HG02852 (cell line): Measurements from ENCODE around the gene POLE.
A peak's percentile ranks its signal among the peaks of the same experiment; 100 is the strongest.

ENCODE experiments used
- ATAC-seq: cut with Tn5 transposase; IDR thresholded peaks from one replicate; pipeline ENCODE4 v1.9.1; 2021; ENCODE audit warnings: mild to moderate bottlenecking, moderate library complexity; ENCODE audit not compliant: unreplicated experiment

The POLE gene

DNA sequence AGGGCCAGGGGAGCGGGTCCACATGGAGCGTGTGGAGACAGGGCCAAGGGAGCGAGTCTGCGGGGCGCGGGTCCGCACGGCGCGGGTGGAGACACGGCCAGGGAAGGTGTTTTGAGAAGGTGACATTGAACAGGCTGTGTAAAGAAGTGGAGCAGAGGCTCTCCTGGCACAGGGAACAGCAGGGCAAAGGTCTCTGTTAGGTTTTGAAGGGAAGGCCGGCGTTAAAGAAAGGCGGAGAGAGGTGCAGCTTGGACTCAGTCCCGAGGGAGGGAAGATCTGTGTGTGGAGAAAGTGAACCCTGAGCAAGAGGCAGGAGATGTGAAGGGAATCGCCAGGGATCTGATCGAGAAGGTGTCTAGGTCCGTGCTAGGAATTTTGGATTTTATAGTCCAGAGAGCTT, 2.1 kb upstream of the POLE start:
- ATAC-seq = no peak

- ATAC-seq = peak; percentile 14
Measured at GRCh38 chr12:132686825-132687210, 324 bp downstream of the POLE start.

GRCh38 chr12:132685400-132685799, 1.7 kb downstream of the POLE start:
- no peak for ATAC-seq

DNA sequence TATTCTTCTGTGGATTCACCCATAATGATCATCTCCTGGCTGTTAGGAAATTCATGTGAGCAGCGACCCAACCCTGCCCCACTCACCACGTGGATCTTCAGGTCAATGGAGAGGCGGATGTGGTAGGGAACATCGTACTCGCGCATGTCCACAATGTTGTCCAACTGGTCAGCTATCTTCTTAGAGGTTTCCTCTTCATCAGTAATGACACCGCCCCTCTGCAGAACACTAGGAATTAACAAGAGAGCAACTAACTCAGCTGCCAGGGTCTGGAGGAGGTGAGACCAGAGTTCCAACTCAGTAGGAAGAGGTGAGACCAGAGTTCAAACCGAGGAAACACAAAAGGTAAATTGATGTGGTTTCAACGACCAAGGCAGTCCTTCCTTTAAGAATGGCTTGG, 9.7 kb downstream of the POLE start:
- no peak for ATAC-seq

GRCh38 chr12:132675757-132676432, 11.2 kb downstream of the POLE start:
- no peak for ATAC-seq

DNA sequence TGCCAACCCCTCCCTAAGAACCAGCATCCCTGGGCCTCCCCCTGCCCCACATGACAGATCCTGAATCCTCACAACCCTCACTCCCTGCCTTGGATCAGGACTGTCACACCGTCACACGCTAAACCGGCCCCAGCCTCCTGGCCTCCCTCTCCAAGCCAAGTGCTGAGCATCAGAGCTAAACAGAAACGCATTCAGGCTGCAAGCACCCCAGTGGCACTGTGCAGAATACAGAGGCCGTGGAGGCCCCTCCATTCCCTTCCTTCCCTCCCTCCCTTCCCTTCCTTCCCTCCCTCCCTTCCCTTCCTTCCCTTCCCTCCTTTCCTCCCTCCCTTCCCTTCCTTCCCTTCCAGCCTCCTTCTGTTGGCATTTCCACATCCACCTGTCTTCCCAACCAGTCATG, 12.6 kb downstream of the POLE start:
- ATAC-seq = no peak

- no peak for ATAC-seq
Measured at GRCh38 chr12:132673288-132674179, 13.6 kb downstream of the POLE start.

- no peak for ATAC-seq
Measured at GRCh38 chr12:132672678-132673077, 14.5 kb downstream of the POLE start.

- no peak for ATAC-seq
Measured at GRCh38 chr12:132672116-132672515, 15.0 kb downstream of the POLE start.

DNA sequence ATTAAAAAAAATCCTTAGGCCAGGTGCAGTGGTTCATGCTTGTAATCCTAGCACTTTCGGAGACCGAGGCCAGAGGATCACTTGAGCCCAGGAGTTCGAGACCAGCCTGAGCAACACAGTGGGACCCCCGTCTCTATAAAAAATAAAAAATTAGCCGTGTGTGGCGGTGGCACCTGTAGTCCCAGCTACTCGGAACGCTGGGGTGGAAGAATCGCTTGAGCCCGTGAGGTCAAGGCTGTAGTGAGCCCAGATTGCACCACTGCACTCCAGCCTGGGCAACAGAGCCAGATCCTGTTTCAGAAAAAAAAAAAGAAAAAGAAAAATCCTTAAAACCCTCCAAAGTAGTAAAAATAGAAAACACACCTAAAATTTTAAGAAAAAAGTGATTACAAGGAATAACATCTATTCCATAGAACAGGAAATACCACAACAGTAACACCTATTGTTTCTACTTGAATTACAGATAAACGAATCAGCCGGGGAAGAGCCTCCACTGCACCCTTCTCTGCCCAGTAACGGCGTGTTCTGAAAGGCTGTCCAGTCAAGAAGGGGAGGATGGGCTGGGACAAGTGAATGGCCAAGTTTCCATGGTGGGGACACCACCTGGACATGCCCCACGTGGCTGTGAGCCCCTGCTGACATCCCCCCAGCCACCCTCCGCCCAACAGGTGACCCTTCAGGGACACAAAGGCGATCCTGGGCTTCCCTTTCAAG, 17.8 kb downstream of the POLE start:
- no peak for ATAC-seq

DNA sequence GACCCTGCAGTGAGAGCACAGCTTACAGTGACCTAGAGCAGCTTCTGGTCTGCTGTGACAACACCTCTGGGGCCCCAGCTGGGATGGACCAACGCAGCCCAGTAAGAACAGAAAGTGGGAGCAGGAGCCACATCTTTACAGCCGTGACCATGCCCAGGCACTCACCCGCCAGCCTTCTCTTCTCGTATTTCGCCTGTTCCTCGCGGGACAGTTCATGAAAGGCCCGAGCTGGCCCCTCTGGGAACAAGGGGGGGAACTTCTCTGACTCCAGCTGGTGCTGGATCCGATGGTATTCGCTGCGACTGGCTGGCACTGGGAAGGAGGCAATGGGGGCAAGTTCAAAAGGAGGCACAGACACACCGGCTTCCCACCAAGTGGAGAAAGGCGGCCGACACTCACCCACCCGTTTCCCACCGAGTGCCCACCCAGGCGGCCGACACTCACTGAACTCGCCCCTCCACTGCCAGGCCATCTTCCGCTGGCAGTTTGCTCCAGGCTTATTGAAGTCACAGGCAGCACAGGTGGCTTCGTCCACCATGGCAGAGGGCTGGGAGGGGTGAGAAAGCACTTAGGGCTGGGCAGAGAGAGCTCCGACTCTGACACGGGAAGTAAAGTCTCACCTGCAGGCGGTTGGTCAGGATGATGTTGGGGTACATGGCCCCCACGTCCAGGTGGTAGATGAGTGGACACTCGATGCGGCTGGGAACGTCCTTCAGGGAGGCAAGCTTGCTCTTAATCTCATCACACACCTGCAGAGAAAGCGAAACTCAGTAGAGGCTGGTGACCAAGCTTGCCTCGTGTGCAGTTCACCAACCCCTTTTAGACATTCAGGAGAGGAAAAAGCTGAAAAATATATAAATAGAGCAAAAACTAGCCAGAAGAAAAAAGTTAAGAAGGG, 18.7 kb downstream of the POLE start:
- no peak for ATAC-seq

GRCh38 chr12:132665794-132666193, 21.3 kb downstream of the POLE start:
- no peak for ATAC-seq

GRCh38 chr12:132665149-132665491, 22.0 kb downstream of the POLE start:
- ATAC-seq = no peak

DNA sequence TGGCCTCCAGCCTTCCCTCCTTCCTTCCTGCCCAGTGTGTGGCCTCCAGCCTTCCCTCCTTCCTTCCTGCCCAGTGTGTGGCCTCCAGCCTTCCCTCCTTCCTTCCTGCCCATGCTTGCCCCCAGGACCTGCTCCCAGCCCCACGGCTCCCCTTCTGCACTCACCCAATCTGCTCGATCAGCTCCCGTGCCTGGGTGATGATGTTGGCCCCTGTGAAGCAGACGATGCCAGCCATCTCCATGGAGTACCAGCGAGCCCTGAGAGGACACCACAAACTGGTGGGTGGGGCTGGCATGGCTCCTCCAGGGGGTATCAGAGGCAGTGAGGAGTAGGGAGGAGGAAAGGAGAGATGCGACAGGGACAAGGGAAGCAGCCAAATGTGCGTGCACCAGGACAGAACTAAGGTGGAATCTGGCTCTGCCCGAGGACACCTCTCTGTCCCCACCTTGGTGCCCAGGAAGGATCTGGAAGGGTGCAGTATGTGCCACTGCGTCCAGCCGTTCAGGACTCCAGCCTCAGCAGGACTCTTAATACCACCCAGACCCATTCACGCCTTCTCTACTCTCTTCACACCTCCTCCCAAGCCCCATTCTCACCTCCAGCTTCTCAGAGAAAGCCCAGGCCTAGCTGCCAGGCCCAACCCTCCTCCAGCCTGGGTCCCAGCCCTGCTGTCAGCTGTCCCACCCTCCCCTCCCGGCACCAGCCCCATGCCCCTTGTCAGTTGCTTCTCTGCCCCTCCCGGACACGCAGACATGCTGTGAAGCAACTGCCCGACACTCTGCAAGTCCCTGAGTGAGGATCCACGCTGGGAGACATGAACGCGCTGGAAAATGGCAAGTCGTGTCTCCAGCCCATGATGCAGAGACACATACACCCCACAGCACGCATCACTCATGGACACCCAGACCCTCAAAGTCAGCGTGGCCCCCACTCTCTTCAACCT, 22.7 kb downstream of the POLE start:
- ATAC-seq = no peak

DNA sequence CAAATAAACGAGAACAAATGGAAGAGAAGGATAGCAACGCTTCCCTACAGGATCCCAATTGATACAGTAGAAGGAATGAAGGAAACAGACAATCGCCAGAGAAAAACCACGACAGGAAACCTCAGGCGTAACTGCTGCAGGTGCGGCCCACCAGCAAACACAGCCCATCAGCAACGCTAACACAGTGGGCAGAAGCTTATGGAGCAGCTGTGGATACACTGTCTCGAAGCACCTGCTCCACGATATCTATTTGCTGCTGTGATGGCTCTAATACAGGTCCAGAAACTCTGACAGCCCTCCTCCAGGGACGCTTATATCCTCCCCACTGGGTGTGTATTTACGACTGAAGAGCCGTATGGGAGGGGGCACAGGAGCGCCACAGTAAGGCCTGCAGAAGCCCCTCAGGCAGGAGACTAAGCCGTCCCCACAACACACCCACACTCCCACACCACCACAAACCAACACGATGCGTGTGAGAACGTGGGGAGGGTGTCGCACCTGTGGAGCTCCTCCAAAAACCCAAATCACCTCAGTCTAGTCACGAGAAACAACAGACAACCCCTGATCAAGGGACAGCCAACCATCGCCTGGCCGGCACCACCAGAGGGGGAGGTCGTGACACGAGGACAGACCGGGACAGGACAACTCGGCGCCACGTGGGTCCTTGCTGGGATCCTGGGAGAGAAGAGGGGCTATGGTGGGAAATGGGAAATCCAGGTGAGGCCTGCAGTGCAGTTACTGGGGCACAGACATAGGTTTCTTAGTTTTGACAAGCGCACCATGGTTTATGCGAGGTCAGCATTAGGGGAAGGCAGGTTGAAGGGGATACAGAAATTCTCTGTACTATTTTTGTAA, 24.0 kb downstream of the POLE start:
- no peak for ATAC-seq

GRCh38 chr12:132661972-132662371, 25.2 kb downstream of the POLE start:
- no peak for ATAC-seq

DNA sequence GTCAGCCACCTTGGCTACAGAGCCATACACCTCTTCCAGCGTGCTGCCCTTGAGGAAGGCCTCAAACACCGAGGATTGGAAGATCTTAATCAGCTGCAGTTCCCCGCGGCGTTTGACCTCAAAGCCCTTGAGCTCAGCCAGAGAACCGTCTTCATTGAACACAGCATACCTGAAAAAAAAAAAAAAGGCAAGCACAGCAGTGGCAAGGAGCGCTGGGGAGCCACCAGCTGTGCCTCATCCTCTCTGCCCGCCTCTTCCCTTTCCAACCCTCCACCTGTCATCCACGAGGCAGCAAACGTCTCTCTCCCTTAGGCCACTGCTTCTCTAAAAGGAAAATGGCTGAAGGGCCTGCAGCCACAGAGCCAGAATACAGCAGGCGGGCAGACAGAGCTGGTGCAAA, 26.1 kb downstream of the POLE start:
- ATAC-seq = no peak

- ATAC-seq = no peak
Measured at GRCh38 chr12:132660052-132660451, 27.1 kb downstream of the POLE start.

- no peak for ATAC-seq
Measured at GRCh38 chr12:132659146-132659545, 28.0 kb downstream of the POLE start.
